ENCODE measurements around the gene FYN.

The FYN gene

GRCh38 chr6:111725446-111726112 lies 147.7 kb downstream of the FYN start:
- DNase-seq (ENCODE audit: low read depth) = peak; percentile 78

- DNase-seq (ENCODE audit: low read depth) = no peak
These were observed 148.7 kb downstream of the FYN start for GRCh38 chr6:111724505-111724904.

- DNase-seq (ENCODE audit: low read depth) = no peak
These were observed 149.2 kb downstream of the FYN start for GRCh38 chr6:111724039-111724438.

GRCh38 chr6:111723412-111723970 lies 149.8 kb downstream of the FYN start:
- DNase-seq (ENCODE audit: low read depth) = no peak

GRCh38 chr6:111722179-111722731 lies 151.0 kb downstream of the FYN start:
- peak; percentile 97 for DNase-seq (ENCODE audit: low read depth)

- DNase-seq (ENCODE audit: low read depth) = peak; percentile 91
These were observed 151.5 kb downstream of the FYN start for GRCh38 chr6:111721753-111722154.

GRCh38 chr6:111720931-111721496 lies 152.2 kb downstream of the FYN start:
- DNase-seq (ENCODE audit: low read depth) = peak; percentile 91

- DNase-seq (ENCODE audit: low read depth) = peak; percentile 89
These were observed 154.3 kb downstream of the FYN start for GRCh38 chr6:111718990-111719389.

GRCh38 chr6:111718326-111718725 lies 154.9 kb downstream of the FYN start:
- no peak for DNase-seq (ENCODE audit: low read depth)

GRCh38 chr6:111717621-111718020 lies 155.6 kb downstream of the FYN start:
- DNase-seq (ENCODE audit: low read depth) = no peak

GRCh38 chr6:111716325-111716724 lies 156.9 kb downstream of the FYN start:
- DNase-seq (ENCODE audit: low read depth) = no peak

GRCh38 chr6:111715321-111715720 lies 157.9 kb downstream of the FYN start:
- no peak for DNase-seq (ENCODE audit: low read depth)

GRCh38 chr6:111714416-111715270 lies 158.6 kb downstream of the FYN start:
- DNase-seq (ENCODE audit: low read depth) = no peak

- DNase-seq (ENCODE audit: low read depth) = no peak
These were observed 159.4 kb downstream of the FYN start for GRCh38 chr6:111713811-111714210.

- DNase-seq (ENCODE audit: low read depth) = no peak
These were observed 160.0 kb downstream of the FYN start for GRCh38 chr6:111713236-111713635.

- DNase-seq (ENCODE audit: low read depth) = peak; percentile 82
These were observed 161.1 kb downstream of the FYN start for GRCh38 chr6:111711984-111712752.

- no peak for DNase-seq (ENCODE audit: low read depth)
These were observed 161.8 kb downstream of the FYN start for GRCh38 chr6:111711476-111711875.

- DNase-seq (ENCODE audit: low read depth) = no peak
These were observed 162.3 kb downstream of the FYN start for GRCh38 chr6:111710911-111711310.

- DNase-seq (ENCODE audit: low read depth) = no peak
These were observed 162.8 kb downstream of the FYN start for GRCh38 chr6:111710439-111710838.

- peak; percentile 79 for DNase-seq (ENCODE audit: low read depth)
These were observed 163.4 kb downstream of the FYN start for GRCh38 chr6:111709615-111710398.

- no peak for DNase-seq (ENCODE audit: low read depth)
These were observed 164.1 kb downstream of the FYN start for GRCh38 chr6:111709201-111709600.

All from fibroblast of gingiva (primary cell).